ENCODE data around the gene KRT79.

KRT79 gene

GRCh38 chr12:52791271-52792184, 42.6 kb downstream of the KRT79 start:
- DNase-seq (ENCODE audit: low read depth) = no peak

- no peak for DNase-seq (ENCODE audit: low read depth)
Measured at GRCh38 chr12:52790427-52791270, 43.5 kb downstream of the KRT79 start.

GRCh38 chr12:52789637-52790426, 44.3 kb downstream of the KRT79 start:
- no peak for DNase-seq (ENCODE audit: low read depth)

- no peak for DNase-seq (ENCODE audit: low read depth)
Measured at GRCh38 chr12:52788876-52789636, 45.1 kb downstream of the KRT79 start.

GRCh38 chr12:52788192-52788875, 45.8 kb downstream of the KRT79 start:
- no peak for DNase-seq (ENCODE audit: low read depth)

- no peak for DNase-seq (ENCODE audit: low read depth)
Measured at GRCh38 chr12:52787324-52788191, 46.6 kb downstream of the KRT79 start.

GRCh38 chr12:52784909-52785308, 49.2 kb downstream of the KRT79 start:
- no peak for DNase-seq (ENCODE audit: low read depth)

- DNase-seq (ENCODE audit: low read depth) = no peak
Measured at GRCh38 chr12:52783563-52784316, 50.4 kb downstream of the KRT79 start.

GRCh38 chr12:52782502-52782901, 51.6 kb downstream of the KRT79 start:
- no peak for DNase-seq (ENCODE audit: low read depth)

- no peak for DNase-seq (ENCODE audit: low read depth)
Measured at GRCh38 chr12:52781399-52782082, 52.6 kb downstream of the KRT79 start.

GRCh38 chr12:52779914-52780313, 54.2 kb downstream of the KRT79 start:
- DNase-seq (ENCODE audit: low read depth) = no peak

- DNase-seq (ENCODE audit: low read depth) = no peak
Measured at GRCh38 chr12:52778833-52779232, 55.3 kb downstream of the KRT79 start.

GRCh38 chr12:52777566-52777965, 56.5 kb downstream of the KRT79 start:
- no peak for DNase-seq (ENCODE audit: low read depth)

GRCh38 chr12:52776913-52777395, 57.2 kb downstream of the KRT79 start, which contains the start of gene KRT76:
TSS of gene KRT76 (minus strand) at chr12:52777345. CDS start at chr12:52777291, 54 bp downstream.
- DNase-seq (ENCODE audit: low read depth) = no peak

- no peak for DNase-seq (ENCODE audit: low read depth)
Measured at GRCh38 chr12:52776435-52776834, 57.7 kb downstream of the KRT79 start.

- DNase-seq (ENCODE audit: low read depth) = no peak
Measured at GRCh38 chr12:52774629-52775250, 59.4 kb downstream of the KRT79 start.

- DNase-seq (ENCODE audit: low read depth) = no peak
Measured at GRCh38 chr12:52772772-52773171, 61.3 kb downstream of the KRT79 start.

- no peak for DNase-seq (ENCODE audit: low read depth)
Measured at GRCh38 chr12:52772188-52772587, 61.9 kb downstream of the KRT79 start.
